CD14-positive monocyte (primary cell): ENCODE measurements around the gene RNASEH2A. TPM values are rescaled to one million over a fixed set of nuclear protein-coding genes. Genes with fewer than 3 reads are reported as not detected.

Experiments
- DNase-seq, 3 donors: peaks; one replicate each; pipeline ENCODE4 v3.0.0-alpha.2; 2011 to 2022
- H2AFZ ChIP-seq: 2 replicates; pipeline ENCODE4 v1.6.0; 2012; ENCODE audit warnings: mild to moderate bottlenecking, low read depth, low read length, inconsistent platforms; ENCODE audit not compliant: insufficient read depth, poor library complexity, severe bottlenecking
- H3K27ac ChIP-seq, 2 donors: 1 replicate in 1 of 2; 2 replicates in 1 of 2; pipeline ENCODE4 v1.5.1; 2012 to 2013; ENCODE audit warnings: low read length in 2 of 2, control low read depth in 1 of 2, inconsistent platforms in 1 of 2, low read depth in 1 of 2, mild to moderate bottlenecking in 1 of 2
- H3K27me3 ChIP-seq, 2 donors: one replicate each; pipeline versions ENCODE4 v1.6.0 to v1.6.1; 2011 to 2013; ENCODE audit warnings: low read length in 2 of 2; ENCODE audit not compliant: control insufficient read depth in 2 of 2, insufficient read depth in 2 of 2
- H3K36me3 ChIP-seq, 2 donors: replicated peaks in 1 of 2; 1 replicate in 1 of 2; 2 replicates in 1 of 2; pipeline versions ENCODE4 v1.5.1 to v1.6.1; 2012 to 2013; ENCODE audit warnings: low read length in 2 of 2, control low read depth in 1 of 2, inconsistent platforms in 1 of 2, mild to moderate bottlenecking in 1 of 2; ENCODE audit not compliant: insufficient read depth in 2 of 2, control insufficient read depth in 1 of 2
- H3K4me1 ChIP-seq, 2 donors: 1 replicate in 1 of 2; 2 replicates in 1 of 2; pipeline versions ENCODE4 v1.5.1 to v1.6.1; 2012 to 2013; ENCODE audit warnings: low read length in 2 of 2, control low read depth in 1 of 2, inconsistent platforms in 1 of 2, mild to moderate bottlenecking in 1 of 2, moderate library complexity in 1 of 2; ENCODE audit not compliant: insufficient read depth in 2 of 2, control insufficient read depth in 1 of 2
- H3K4me2 ChIP-seq: replicated peaks from 2 replicates; pipeline ENCODE3; 2012; ENCODE audit warnings: low read length, moderate library complexity, mild to moderate bottlenecking; ENCODE audit not compliant: poor library complexity, severe bottlenecking; ENCODE audit errors: extremely low read depth
- H3K4me3 ChIP-seq, 3 experiments: fragments of 200-600 bp in 1 of 3; sonication (generic) in 1 of 3; replicated peaks in 1 of 3; 1 replicate in 2 of 3; 2 replicates in 1 of 3; pipeline ENCODE4 v1.5.1; 2011 to 2013; ENCODE audit warnings: low read length in 3 of 3, mild to moderate bottlenecking in 3 of 3, control low read depth in 2 of 3, low read depth in 2 of 3, inconsistent platforms in 1 of 3, moderate library complexity in 1 of 3
- H3K79me2 ChIP-seq: 2 replicates; pipeline ENCODE4 v1.6.0; 2012; ENCODE audit warnings: mild to moderate bottlenecking, control low read depth, inconsistent platforms, low read length, moderate library complexity; ENCODE audit not compliant: insufficient read depth
- H3K9ac ChIP-seq: 2 replicates; pipeline ENCODE4 v1.6.0; 2017; ENCODE audit warnings: low read length, mild to moderate bottlenecking; ENCODE audit not compliant: insufficient read depth, poor library complexity, severe bottlenecking
- H3K9me3 ChIP-seq, 2 donors: replicated peaks in 1 of 2; 1 replicate in 1 of 2; 2 replicates in 1 of 2; pipeline versions ENCODE4 v1.5.1 to v1.6.1; 2012 to 2013; ENCODE audit warnings: low read length in 2 of 2, control low read depth in 1 of 2; ENCODE audit not compliant: control insufficient read depth in 1 of 2, insufficient read depth in 1 of 2
- H4K20me1 ChIP-seq: 2 replicates; pipeline ENCODE4 v1.6.0; 2012; ENCODE audit warnings: mild to moderate bottlenecking, low read length, control low read depth, moderate library complexity; ENCODE audit not compliant: insufficient read depth
- H3K27ac Mint-ChIP-seq, 7 donors: one replicate each; pipeline ENCODE4 v1.8.0; 2020; ENCODE audit warnings: mild to moderate bottlenecking in 7 of 7, mixed read lengths in 7 of 7, moderate library complexity in 6 of 7, inconsistent platforms in 2 of 7
- H3K27me3 Mint-ChIP-seq, 3 donors: one replicate each; pipeline ENCODE4 v1.8.0; 2021 to 2022; ENCODE audit warnings: low read depth in 3 of 3, mild to moderate bottlenecking in 3 of 3, mixed read lengths in 3 of 3, moderate library complexity in 3 of 3, inconsistent platforms in 1 of 3
- H3K36me3 Mint-ChIP-seq, 2 donors: one replicate each; pipeline ENCODE4 v1.8.0; 2020; ENCODE audit warnings: mixed read lengths in 2 of 2, inconsistent platforms in 1 of 2, mild to moderate bottlenecking in 1 of 2
- H3K4me1 Mint-ChIP-seq: one replicate; pipeline ENCODE4 v1.8.0; 2020; ENCODE audit warnings: mild to moderate bottlenecking, mixed read lengths
- H3K4me3 Mint-ChIP-seq, 2 donors: one replicate each; pipeline ENCODE4 v1.8.0; 2020; ENCODE audit warnings: mild to moderate bottlenecking in 2 of 2, mixed read lengths in 2 of 2, moderate library complexity in 1 of 2
- H3K9me3 Mint-ChIP-seq, 7 donors: one replicate each; pipeline ENCODE4 v1.8.0; 2020 to 2022; ENCODE audit warnings: mixed read lengths in 7 of 7, mild to moderate bottlenecking in 6 of 7, moderate library complexity in 6 of 7, inconsistent platforms in 2 of 7
- CTCF ChIP-seq: fragments of 200-600 bp; IDR thresholded peaks from one replicate; pipeline ENCODE4 v1.8.0; 2022; ENCODE audit warnings: antibody characterized with exemption, mild to moderate bottlenecking
- WGBS: methylation state at CpG from one replicate; pipeline ENCODE4 v1.1.5; 2013; ENCODE audit warnings: missing lambda C conversion rate; ENCODE audit not compliant: insufficient coverage; 5-methylcytosine and 5-hydroxymethylcytosine counted together
- intact Hi-C, 2 donors: fragments of 100-400 bp; cut with micrococcal nuclease; formaldehyde crosslinking; loops; one replicate each; pipeline versions ENCODE4 v1.15.0 to v1.15.1; 2023
- polyA plus RNA-seq, 3 donors: library from polyadenylated mRNA; depleted of rRNA in 1 of 3; unstranded in 2 of 3; stranded (reverse) in 1 of 3; fragments of 300-500 nt in 2 of 3; fragments of >200 nt in 1 of 3; fragmentation: Illumina TruSeq in 2 of 3; gene quantifications; 1 replicate in 2 of 3; 2 replicates in 1 of 3; pipeline ENCODE4 v1.2.3, GENCODE V29; 2012 to 2021

The RNASEH2A gene
- polyA plus RNA-seq, 3 donors, result 8.7 to 21.5 (median 15.2) TPM

GRCh38 chr19:12800923-12801465 is 5.4 kb upstream of the RNASEH2A start:
- peak in 1 of 3 donors; percentile 32 for DNase-seq
- Histone ChIP-seq H3K9me3 (no peaks in the 10 kb centered on the region), H3K27ac (no peak overlapping the region), H4K20me1 (peaks cover 2% of the 10 kb centered on the region), H2AFZ (peak overlapping the region; percentile 84), H3K9ac (peak overlapping the region; percentile 68), H3K4me1 (peaks cover 25 to 32% of the 10 kb centered on the region in 2 donors), H3K27me3 (peaks cover 4 to 34% of the 10 kb centered on the region in 2 donors), H3K4me2 (peak overlapping the region; percentile 80), H3K4me3 (peak overlapping the region; percentile 44 to 81 (median 45)), H3K36me3 (no peaks in the 10 kb centered on the region), H3K79me2 (no peaks in the 10 kb centered on the region)
- Mint-ChIP-seq H3K9me3 (peaks cover 0 to 6% (median 2%) of the 10 kb centered on the region in 7 donors), H3K4me1 (peaks cover 28% of the 10 kb centered on the region), H3K36me3 (peaks cover 8 to 24% of the 10 kb centered on the region in 2 donors), H3K4me3 (peak overlapping the region; percentile 82 to 91), H3K27me3 (peaks cover 14 to 31% (median 25%) of the 10 kb centered on the region in 3 donors), H3K27ac (peak overlapping the region in 2 of 7 donors; percentile 25 to 43)
- intact Hi-C loops, result no loop called here
- no peak for TF ChIP-seq CTCF
- 16% methylated on average over 37 of the region's 38 CpGs for WGBS

GRCh38 chr19:12801466-12802266 is 4.7 kb upstream of the RNASEH2A start, which contains the start of the genes PRDX2 and THSD8:
PRDX2 (minus strand) TSS chr19:12801800; CDS start chr19:12801261, 539 bp downstream.
THSD8 (plus strand) TSS chr19:12802069; CDS start chr19:12802072, 3 bp downstream.
- Histone ChIP-seq H3K4me3 (peak within 1 kb of the TSS; percentile 44 to 81 (median 45)), H3K27me3 (peaks cover 4 to 34% of the 10 kb centered on the region in 2 donors), H3K27ac (no peak within 1 kb of the TSS), H3K36me3 (no peaks in the 10 kb centered on the region), H2AFZ (peak within 1 kb of the TSS; percentile 84), H3K4me1 (peaks cover 23 to 33% of the 10 kb centered on the region in 2 donors), H4K20me1 (no peaks in the 10 kb centered on the region), H3K9me3 (no peaks in the 10 kb centered on the region), H3K9ac (peak within 1 kb of the TSS; percentile 68), H3K79me2 (no peaks in the 10 kb centered on the region), H3K4me2 (peak within 1 kb of the TSS; percentile 80)
- peak in 2 of 3 donors; percentile 29 to 37 for DNase-seq
- under 1% methylated on average over 77 of the region's 78 CpGs for WGBS
- Mint-ChIP-seq H3K27me3 (peaks cover 14 to 31% (median 25%) of the 10 kb centered on the region in 3 donors), H3K4me1 (peaks cover 26% of the 10 kb centered on the region), H3K36me3 (peaks cover 8 to 24% of the 10 kb centered on the region in 2 donors), H3K4me3 (peak within 1 kb of the TSS; percentile 82 to 91), H3K27ac (peak within 1 kb of the TSS in 3 of 7 donors; percentile 12 to 43 (median 25)), H3K9me3 (peaks cover 0 to 6% (median 0%) of the 10 kb centered on the region in 7 donors)
- intact Hi-C loops, result no loop called here
- TF ChIP-seq CTCF, result no peak
